Lung microvascular endothelial cell (primary cell): ENCODE measurements around the gene NENF. TPM values are rescaled to one million over a fixed set of nuclear protein-coding genes. Genes with fewer than 3 reads are reported as not detected.

Source experiments
- DNase-seq, 2 donors: peaks; one replicate each; pipeline versions ENCODE4 v3.0.0 to v3.0.0-alpha.2; 2010; ENCODE audit warnings: low read depth in 2 of 2
- total RNA-seq: library from RNA; depleted of rRNA; stranded (reverse); fragments of >200 nt; gene quantifications from 2 replicates; pipeline ENCODE4 v1.2.1, GENCODE V29; 2014

Gene NENF
- total RNA-seq, 1 donor from 2014 or later, result 2.4 TPM

GRCh38 chr1:212431644-212432043, 1.1 kb upstream of the NENF start:
- no peak for DNase-seq

DNA sequence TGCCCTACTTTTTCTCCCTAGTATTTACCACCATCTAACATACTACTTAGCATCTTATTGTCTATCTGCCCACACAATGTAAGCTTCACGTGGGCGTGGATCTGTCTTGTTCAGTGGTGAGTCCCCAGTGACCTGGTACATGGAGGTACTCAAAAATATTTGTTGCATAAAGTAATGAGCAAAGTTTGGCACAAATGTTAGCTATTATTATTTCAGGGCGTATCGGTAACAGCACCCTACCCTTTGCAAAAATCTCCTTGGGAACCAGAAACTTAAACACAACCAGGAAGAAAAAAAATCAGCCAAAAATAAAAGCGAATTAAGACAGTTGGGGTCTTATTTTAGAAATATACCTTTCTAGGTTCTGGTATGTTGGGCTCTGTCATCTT, 454 bp upstream of the NENF start:
- DNase-seq, result no peak

DNA sequence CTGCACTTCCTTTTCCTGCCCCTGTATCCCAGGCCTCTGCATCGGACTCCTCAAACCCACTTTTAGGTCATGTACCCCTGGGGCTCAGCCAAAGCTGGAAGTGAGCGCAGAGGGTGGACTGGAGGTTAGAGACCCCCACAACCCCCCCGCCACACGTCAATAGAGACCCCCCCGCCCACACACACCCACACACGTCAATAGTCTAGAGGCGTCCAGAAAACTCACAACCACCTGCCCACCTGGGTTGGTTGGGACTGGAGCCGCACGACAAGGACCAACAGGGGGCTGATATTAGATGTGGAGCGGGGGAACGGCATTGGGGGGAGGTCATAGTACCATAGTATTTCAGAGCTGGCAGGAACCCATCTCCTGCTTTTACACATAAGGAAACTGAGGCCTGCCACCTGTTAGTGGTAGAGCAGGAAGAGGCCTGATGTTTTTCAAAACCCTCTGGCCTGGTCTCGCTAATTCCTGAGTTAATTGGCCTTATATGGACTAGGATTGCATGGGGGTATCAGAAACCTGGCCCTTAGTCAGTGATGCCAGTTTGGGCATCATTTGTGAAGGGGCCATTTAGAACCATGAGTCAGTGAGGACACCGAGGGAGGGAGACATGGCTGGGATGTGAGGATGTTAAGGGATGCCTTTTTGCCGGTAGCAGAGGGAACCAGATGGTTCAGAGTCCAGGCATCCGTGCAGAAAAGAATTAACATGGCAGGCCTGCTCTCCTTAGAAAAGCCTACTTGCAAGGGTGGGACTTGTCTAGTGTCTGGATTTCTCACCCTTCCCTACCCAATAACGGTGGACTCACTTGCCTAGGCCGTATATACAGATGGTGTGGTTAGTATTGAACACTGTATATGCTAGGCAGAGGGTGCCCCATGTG, 1.1 kb downstream of the NENF start:
- no peak for DNase-seq

DNA sequence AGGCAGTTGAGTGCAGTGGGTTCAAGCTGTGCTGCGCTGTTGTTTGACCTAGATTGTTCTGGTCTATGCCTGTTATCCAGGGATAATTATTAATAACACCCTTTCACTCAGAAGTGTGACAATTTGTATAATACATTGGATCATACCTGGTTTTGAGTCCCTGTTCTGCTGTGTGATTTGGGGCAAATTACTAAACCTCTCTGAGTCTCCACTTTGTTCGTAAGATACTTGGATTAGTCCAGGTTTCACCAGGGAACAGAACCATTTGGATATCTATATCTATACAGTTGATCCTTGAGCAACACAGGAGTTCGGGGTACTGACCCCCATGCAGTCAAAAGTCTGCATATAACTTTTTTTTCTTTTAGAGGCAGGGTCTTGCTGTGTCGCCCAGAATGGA, 2.3 kb downstream of the NENF start:
- no peak for DNase-seq

DNA sequence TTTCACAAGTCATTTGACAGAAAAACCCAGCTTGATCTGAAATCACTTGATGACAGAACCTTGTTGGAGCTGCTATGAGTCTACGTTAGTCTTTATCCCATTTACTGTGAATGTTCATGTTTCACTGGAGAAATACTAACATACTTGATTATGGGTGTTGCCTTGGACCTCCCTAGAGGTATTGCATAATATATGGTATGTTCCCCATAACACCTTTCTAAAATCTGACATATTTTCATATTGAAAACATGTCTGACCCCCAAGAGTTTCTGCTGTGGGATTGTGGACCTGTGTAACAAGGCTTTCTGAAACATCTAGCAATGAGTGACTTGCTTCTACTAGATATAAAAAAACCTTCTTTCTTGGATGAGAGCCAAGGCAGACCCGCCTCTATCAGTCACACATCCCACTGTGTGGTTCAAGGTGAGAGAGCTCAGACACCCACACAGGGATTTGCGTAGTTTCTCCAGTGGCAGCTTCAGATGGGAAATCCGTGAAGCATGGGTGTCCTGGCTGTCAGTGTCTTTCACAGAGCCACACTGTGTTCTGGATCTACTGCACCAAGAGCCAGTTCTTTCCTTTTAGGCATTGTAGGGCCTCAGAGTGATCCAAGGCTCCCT, 4.6 kb downstream of the NENF start:
- no peak for DNase-seq

DNA sequence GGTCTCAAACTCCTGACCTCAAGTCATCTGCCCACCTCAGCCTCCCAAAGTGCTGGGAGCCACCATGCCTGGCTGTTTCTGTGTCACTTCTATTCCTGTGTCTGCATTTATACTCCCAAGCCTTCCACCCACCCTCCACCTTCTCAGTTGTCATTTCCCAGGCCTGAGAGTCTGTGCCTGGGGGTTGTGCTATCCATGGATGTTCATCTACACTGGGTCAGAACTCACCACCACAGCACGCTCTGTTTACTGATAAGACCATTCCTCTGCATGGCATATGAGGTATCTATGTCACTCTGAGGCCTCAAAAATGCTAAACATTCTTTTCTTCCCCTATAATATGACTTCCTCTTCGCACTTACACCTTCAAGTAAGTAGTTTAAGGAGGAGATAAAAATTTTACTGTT, 6.1 kb downstream of the NENF start:
- no peak for DNase-seq

GRCh38 chr1:212440419-212440818, 7.7 kb downstream of the NENF start:
- no peak for DNase-seq

GRCh38 chr1:212442408-212442807, 9.7 kb downstream of the NENF start:
- no peak for DNase-seq

DNA sequence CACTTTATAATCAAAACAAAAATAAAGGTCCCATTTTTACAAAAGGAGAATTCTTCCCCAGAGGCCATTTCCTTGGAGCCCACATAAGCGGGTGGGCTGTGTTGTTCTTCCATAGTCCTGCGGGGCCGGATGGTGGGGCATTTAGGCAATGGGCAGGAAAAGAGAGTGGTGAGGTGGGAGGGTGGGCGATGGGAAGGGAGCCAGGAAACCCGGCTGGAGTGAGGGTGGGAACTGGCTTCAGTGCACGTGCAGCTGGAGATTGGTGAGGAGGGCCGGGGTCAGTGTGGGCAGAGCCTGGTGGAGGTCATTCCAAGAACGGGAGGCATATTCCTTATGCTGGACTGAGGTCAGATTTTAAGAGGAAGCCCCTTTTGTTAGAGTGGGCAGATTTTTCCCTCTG, 13.6 kb downstream of the NENF start:
- no peak for DNase-seq

- DNase-seq, result no peak
Measured at GRCh38 chr1:212447478-212447877, 14.8 kb downstream of the NENF start.

- no peak for DNase-seq
Measured at GRCh38 chr1:212450331-212450881, 17.7 kb downstream of the NENF start.

GRCh38 chr1:212451416-212452322, 18.9 kb downstream of the NENF start:
- DNase-seq, result no peak

DNA sequence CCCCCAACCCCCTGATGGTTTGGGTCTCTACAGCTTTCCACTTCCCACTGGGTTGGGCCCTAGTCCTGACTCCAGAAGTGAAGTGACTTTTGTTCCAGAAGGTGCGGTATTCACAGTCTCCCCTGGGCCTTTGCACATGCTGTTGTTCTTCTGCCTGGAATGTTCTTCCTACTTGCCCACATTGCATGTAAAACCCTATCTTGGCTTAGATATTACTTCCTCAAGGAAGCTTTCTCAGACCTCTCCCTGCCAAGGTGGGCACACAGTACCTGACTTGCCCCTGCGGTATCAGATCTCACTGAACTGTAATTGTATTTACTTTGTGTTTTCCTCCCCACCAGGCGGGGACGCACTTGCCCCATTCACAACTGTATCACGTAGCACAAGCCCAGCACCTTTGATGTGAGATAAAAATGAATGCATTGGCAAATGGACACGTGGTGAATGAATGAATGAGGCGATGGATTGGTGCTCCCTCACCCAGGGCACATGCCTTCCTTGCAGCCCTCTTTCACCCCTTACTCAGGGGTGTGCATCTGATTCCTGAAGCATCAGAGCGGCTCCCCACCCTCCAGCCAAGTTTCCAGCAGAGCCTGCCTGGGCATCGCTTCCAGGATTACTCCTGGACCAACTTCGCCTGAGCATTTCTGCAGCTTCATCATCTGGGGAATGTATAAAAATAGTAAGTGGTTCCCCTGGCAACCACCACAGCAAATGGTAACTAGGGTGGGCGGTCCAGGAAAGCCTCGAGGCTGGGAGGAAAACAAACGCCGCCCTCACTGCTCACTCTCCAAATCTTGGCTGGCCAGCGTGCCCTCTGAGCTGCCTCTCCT, 19.8 kb downstream of the NENF start:
- DNase-seq, result peak; percentile 59 to 72

DNA sequence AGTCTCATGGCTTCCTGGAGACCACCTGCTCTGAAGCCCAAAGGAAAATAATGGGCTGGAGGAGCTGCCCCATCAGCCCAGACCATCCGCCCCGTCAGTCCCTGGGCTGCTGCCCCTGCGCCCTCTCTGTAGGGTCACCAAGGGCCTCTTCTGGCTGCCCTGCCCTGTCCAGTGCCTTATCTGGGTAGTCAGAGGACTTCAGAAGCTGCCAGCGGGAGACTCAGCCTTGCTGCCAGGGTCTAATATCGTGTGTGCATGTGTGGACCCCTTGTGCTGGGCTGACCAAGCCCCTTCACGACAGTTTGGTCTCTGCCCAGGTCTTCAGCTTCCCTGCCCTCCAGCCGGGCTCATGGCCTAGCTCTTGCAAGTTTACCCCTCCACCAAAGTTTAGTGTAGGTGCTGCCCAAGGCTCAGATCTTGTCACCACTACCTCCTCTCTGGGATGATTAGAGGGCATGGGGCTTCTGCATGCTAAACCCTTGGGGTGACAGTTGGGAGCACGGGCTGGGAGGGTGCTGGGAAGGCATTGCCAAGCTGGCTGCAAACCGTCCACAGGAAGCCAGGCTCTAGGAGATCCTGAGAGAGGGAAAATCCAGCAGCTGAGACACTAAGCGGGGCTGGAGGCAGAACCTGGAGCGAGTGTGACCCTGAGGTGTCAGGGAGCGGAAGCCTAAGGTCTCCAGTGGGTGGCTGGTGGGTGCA, 20.6 kb downstream of the NENF start:
- DNase-seq, result no peak

DNA sequence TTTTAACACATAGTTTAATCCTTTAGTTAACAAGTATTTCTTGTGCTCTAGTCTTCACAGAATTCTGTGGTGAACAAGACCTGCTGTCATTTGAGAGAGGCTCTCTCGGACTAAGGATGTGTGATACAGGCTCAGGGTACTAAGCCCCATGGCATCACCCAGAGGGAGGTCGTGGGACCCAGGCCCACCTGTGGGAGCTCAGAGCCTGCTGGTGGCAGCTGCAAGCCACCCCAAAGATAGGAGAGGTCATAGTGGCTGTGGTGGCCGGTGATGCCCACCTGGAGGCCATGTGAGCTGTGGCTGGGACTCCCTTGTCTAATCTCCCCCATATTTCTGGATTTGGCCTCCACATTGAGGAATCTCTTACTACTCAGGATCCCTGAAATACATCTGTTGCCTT, 22.0 kb downstream of the NENF start:
- no peak for DNase-seq

DNA sequence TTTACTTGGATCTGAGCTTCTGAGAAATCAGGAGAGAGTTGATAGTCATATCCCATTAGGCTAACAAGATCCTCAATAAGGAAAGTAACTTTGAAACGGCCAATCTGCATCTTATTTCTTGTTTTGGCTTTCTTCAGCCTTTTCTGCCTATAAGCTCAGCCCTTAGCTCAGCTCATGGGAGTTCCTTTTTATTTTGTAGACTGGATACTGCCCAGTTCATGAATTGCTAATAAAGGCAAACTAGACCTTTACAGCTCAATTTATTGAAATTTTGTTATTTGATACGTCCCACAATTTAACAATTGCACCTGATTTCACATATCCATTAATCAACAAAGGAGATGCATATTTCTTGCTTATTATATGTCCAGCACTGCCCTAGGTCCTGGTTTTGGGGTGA, 22.7 kb downstream of the NENF start:
- DNase-seq, result no peak

DNA sequence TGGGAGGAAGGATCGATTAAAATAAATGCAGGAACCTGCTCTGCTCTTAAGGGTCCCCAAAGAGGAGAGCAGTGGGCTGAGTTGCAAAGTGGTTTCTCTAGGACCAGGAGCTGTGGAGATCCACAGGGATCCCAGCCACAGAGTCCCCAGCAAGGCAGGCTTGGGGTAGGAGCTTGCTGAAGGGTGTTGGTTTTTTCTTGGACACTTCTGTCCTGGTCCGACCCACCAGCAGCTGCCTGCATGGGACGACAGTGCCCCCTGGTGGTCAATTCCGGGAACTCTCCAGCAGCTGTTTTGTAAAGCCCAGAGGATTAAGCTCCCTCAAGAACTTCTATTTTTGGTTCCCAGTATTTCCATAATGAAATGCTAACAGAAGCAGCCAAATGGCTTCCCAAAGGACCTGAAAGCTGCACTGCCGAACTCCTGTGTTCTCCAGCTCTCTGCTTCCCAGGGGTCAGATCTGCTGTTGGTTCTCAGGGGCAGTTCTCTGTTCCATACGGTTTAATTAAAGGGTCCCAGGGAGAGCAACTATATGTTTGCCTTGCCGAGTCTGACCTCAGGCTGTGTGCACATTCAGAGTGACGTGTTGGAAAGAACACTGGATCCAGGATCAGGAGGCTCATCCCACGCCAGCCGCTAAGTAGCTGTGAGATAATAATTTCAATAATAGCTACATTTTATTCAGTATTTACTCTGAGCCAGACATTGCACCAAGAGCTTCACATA, 23.2 kb downstream of the NENF start:
- peak; percentile 85 to 87 for DNase-seq

DNA sequence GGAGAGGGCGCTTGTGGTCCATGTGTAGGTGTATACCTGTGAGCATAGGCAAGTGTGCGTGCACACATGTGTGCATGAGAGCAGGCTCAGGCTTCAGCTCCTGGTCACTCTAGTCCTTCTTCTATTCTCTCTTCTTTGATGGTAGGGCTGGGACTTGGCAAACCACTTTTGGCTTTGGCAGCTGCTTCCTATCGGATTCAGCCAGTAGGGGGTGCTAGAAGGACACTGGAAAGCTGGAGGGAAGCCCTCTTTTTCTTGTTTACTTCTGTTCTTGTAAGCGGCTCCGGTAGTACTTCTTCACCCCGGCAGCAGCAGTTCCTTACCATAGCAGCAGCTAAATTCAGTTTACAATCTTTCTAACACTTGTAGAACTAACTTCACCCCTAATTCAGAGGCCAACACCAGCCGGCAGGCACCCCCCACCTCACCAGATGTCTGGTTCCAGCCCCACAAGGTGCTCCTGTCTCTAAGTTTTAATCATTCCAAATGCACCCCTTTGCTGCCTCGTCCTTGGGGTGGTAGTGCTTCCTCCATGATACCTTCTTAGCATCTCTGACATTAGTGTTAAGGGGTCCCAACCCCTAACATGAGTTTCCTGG, 25.1 kb downstream of the NENF start:
- peak; percentile 58 to 59 for DNase-seq

- no peak for DNase-seq
Measured at GRCh38 chr1:212458817-212459216, 26.1 kb downstream of the NENF start.
